Neural cell (in vitro differentiated cells): ENCODE data around the gene RNF113B. TPM values are rescaled to one million over a fixed set of nuclear protein-coding genes. Genes with fewer than 3 reads are reported as not detected.

Experiments
- H2AFZ ChIP-seq: fragments of 200-600, 300-800 bp; sonication (generic), shearing (Covaris generic); 2 replicates; pipeline ENCODE4 v1.6.0; 2014; ENCODE audit warnings: low read depth, mild to moderate bottlenecking, antibody characterized with exemption, low read length, moderate library complexity
- H3F3A ChIP-seq: fragments of 200-600 bp; shearing (Covaris generic); 2 replicates; pipeline ENCODE4 v1.6.1; 2016; ENCODE audit warnings: mild to moderate bottlenecking, moderate library complexity, mixed read lengths, antibody characterized with exemption, low read length; ENCODE audit not compliant: insufficient read depth, poor library complexity, severe bottlenecking
- H3K27ac ChIP-seq: fragments of 200-600, 300-800 bp; sonication (generic), shearing (Covaris generic); 2 replicates; pipeline ENCODE4 v1.5.1; 2014; ENCODE audit warnings: mild to moderate bottlenecking, low read length, moderate library complexity
- H3K27me3 ChIP-seq: fragments of 300-800, 200-600 bp; sonication (generic), shearing (Covaris generic); 2 replicates; pipeline ENCODE4 v1.6.0; 2014; ENCODE audit warnings: mild to moderate bottlenecking, low read depth, low read length, moderate library complexity; ENCODE audit not compliant: insufficient read depth
- H3K36me3 ChIP-seq: fragments of 300-800, 200-600 bp; sonication (generic), shearing (Covaris generic); 2 replicates; pipeline ENCODE4 v1.5.1; 2014; ENCODE audit warnings: mild to moderate bottlenecking, antibody characterized with exemption, low read length, moderate library complexity; ENCODE audit not compliant: insufficient read depth
- H3K4me2 ChIP-seq: fragments of 300-800, 200-600 bp; sonication (generic), shearing (Covaris generic); 2 replicates; pipeline ENCODE4 v1.6.0; 2014; ENCODE audit warnings: mild to moderate bottlenecking, low read length
- H3K4me3 ChIP-seq: fragments of 300-800, 200-600 bp; sonication (generic), shearing (Covaris generic); 2 replicates; pipeline ENCODE4 v1.5.1; 2014; ENCODE audit warnings: mild to moderate bottlenecking, low read length, moderate library complexity
- H3K79me2 ChIP-seq: fragments of 200-600 bp; shearing (Covaris generic); replicated peaks from 2 replicates; pipeline ENCODE4 v1.6.0; 2014; ENCODE audit warnings: mild to moderate bottlenecking, low read length, moderate library complexity; ENCODE audit not compliant: insufficient read depth
- H3K9ac ChIP-seq: fragments of 300-800, 200-600 bp; sonication (generic), shearing (Covaris generic); 2 replicates; pipeline ENCODE4 v1.6.1; 2016; ENCODE audit warnings: mild to moderate bottlenecking, low read length, mixed read lengths
- H3K9me2 ChIP-seq: fragments of 200-600 bp; shearing (Covaris generic); 2 replicates; pipeline ENCODE4 v1.6.1; 2016; ENCODE audit warnings: mild to moderate bottlenecking, low read length, mixed read lengths; ENCODE audit not compliant: insufficient read depth
- H3K9me3 ChIP-seq: fragments of 200-600, 300-800 bp; sonication (generic), shearing (Covaris generic); 2 replicates; pipeline ENCODE4 v1.6.1; 2016; ENCODE audit warnings: mild to moderate bottlenecking, mixed run types, low read length, moderate library complexity, mixed read lengths
- H4K20me1 ChIP-seq: fragments of 200-600 bp; shearing (Covaris generic); 2 replicates; pipeline ENCODE4 v1.6.1; 2016; ENCODE audit warnings: mild to moderate bottlenecking, mixed run types; ENCODE audit not compliant: insufficient read depth
- CTCF ChIP-seq: fragments of 450-650 bp; IDR thresholded peaks from 2 replicates; pipeline ENCODE4 v1.5.1; 2014; ENCODE audit warnings: antibody characterized with exemption, mild to moderate bottlenecking, moderate library complexity; ENCODE audit not compliant: poor library complexity, severe bottlenecking
- EP300 ChIP-seq: fragments of 450-650 bp; conservative IDR thresholded peaks from 2 replicates; pipeline ENCODE4 v1.6.1; 2014; ENCODE audit warnings: antibody characterized with exemption, mild to moderate bottlenecking, moderate library complexity; ENCODE audit not compliant: poor library complexity, severe bottlenecking
- EZH2 ChIP-seq: fragments of 200-600, 300-800 bp; shearing (Covaris generic), sonication (generic); IDR thresholded peaks from 2 replicates; pipeline ENCODE4 v1.6.1; 2014; ENCODE audit warnings: antibody characterized with exemption, low read length, borderline replicate concordance, mild to moderate bottlenecking; ENCODE audit not compliant: insufficient read depth, poor library complexity, severe bottlenecking
- MXI1 ChIP-seq: fragments of 450-650 bp; conservative IDR thresholded peaks from 2 replicates; pipeline ENCODE4 v1.6.1; 2014; ENCODE audit warnings: antibody characterized with exemption, mild to moderate bottlenecking; ENCODE audit not compliant: poor library complexity, severe bottlenecking
- POLR2AphosphoS5 ChIP-seq: IDR thresholded peaks from 2 replicates; pipeline ENCODE4 v1.6.1; 2012
- RAD21 ChIP-seq: fragments of 450-650 bp; conservative IDR thresholded peaks from 2 replicates; pipeline ENCODE4 v1.6.1; 2014; ENCODE audit warnings: antibody characterized with exemption, mild to moderate bottlenecking, moderate library complexity
- REST ChIP-seq: IDR thresholded peaks from 2 replicates; pipeline ENCODE4 v1.6.1; 2012; ENCODE audit warnings: borderline replicate concordance
- SMC3 ChIP-seq: fragments of 450-650 bp; conservative IDR thresholded peaks from 2 replicates; pipeline ENCODE4 v1.6.1; 2014; ENCODE audit warnings: antibody characterized with exemption, mild to moderate bottlenecking, moderate library complexity; ENCODE audit not compliant: poor library complexity
- TAF1 ChIP-seq: IDR thresholded peaks from 2 replicates; pipeline ENCODE4 v1.6.1; 2012; ENCODE audit warnings: low read depth
- polyA plus RNA-seq: library from polyadenylated mRNA; depleted of rRNA; stranded (reverse); fragments of >200 nt; gene quantifications from 2 replicates; pipeline ENCODE4 v1.2.3, GENCODE V29; 2014

The RNF113B gene
- polyA plus RNA-seq, 1 donor from 2014 or later, result not detected

GRCh38 chr13:98187965-98188261 lies 10.8 kb upstream of the RNF113B start:
- no peaks in the 10 kb centered on the region for H3K27me3 ChIP-seq
- no peaks in the 10 kb centered on the region for H3K9me3 ChIP-seq
- no peak overlapping the region for H3K4me2 ChIP-seq
- H3K9me2 ChIP-seq, result no peaks in the 10 kb centered on the region
- no peak overlapping the region for H3K27ac ChIP-seq
- H3K9ac ChIP-seq, result no peak overlapping the region
- TF ChIP-seq SMC3 (no peak), EZH2 (no peak)
- no peaks in the 10 kb centered on the region for H3F3A ChIP-seq
- H2AFZ ChIP-seq, result no peak overlapping the region
- H3K4me3 ChIP-seq, result peak overlapping the region; percentile 8
- no peaks in the 10 kb centered on the region for H4K20me1 ChIP-seq
- no peaks in the 10 kb centered on the region for H3K36me3 ChIP-seq
- H3K79me2 ChIP-seq, result peaks cover 58% of the 10 kb centered on the region

GRCh38 chr13:98187155-98187964 lies 10.3 kb upstream of the RNF113B start:
- Histone ChIP-seq H3K9ac (no peak overlapping the region), H3K27ac (peak overlapping the region; percentile 15), H3K9me3 (no peaks in the 10 kb centered on the region), H4K20me1 (no peaks in the 10 kb centered on the region), H3K27me3 (no peaks in the 10 kb centered on the region), H3K4me3 (peak overlapping the region; percentile 8), H3K36me3 (no peaks in the 10 kb centered on the region), H2AFZ (no peak overlapping the region), H3K9me2 (no peaks in the 10 kb centered on the region), H3F3A (no peaks in the 10 kb centered on the region), H3K79me2 (peaks cover 63% of the 10 kb centered on the region), H3K4me2 (no peak overlapping the region)
- TF ChIP-seq SMC3, result no peak
- TF ChIP-seq CTCF, result no peak
- TF ChIP-seq EZH2, result no peak

- Histone ChIP-seq H3K4me2 (no peak overlapping the region), H3K79me2 (peaks cover 56% of the 10 kb centered on the region), H3K9me2 (no peaks in the 10 kb centered on the region), H3K27me3 (no peaks in the 10 kb centered on the region), H3K27ac (no peak overlapping the region), H3F3A (no peaks in the 10 kb centered on the region), H2AFZ (no peak overlapping the region), H3K9me3 (no peaks in the 10 kb centered on the region), H4K20me1 (no peaks in the 10 kb centered on the region), H3K4me3 (no peak overlapping the region), H3K9ac (no peak overlapping the region), H3K36me3 (no peaks in the 10 kb centered on the region)
- TF ChIP-seq SMC3, result no peak
These were observed 7.7 kb upstream of the RNF113B start for GRCh38 chr13:98184792-98185191.

GRCh38 chr13:98182589-98182988 lies 5.5 kb upstream of the RNF113B start:
- H3K4me3 ChIP-seq, result no peak overlapping the region
- H3F3A ChIP-seq, result no peaks in the 10 kb centered on the region
- H3K27ac ChIP-seq, result no peak overlapping the region
- no peaks in the 10 kb centered on the region for H3K27me3 ChIP-seq
- H3K4me2 ChIP-seq, result no peak overlapping the region
- no peaks in the 10 kb centered on the region for H3K9me2 ChIP-seq
- H4K20me1 ChIP-seq, result no peaks in the 10 kb centered on the region
- H3K79me2 ChIP-seq, result peaks cover 54% of the 10 kb centered on the region
- H3K9me3 ChIP-seq, result no peaks in the 10 kb centered on the region
- no peak for TF ChIP-seq RAD21
- no peak for TF ChIP-seq CTCF
- TF ChIP-seq TAF1, result no peak
- no peak for TF ChIP-seq POLR2AphosphoS5
- TF ChIP-seq EZH2, result no peak
- TF ChIP-seq MXI1, result no peak
- TF ChIP-seq SMC3, result no peak
- TF ChIP-seq REST, result no peak
- TF ChIP-seq EP300, result no peak
- H3K9ac ChIP-seq, result no peak overlapping the region
- no peaks in the 10 kb centered on the region for H3K36me3 ChIP-seq
- H2AFZ ChIP-seq, result no peak overlapping the region
